GM20000 (cell line): ENCODE results near the gene APH1B.
"Not testable (repeated sequence)": the region's sequence is repeated elsewhere in the genome, so short reads cannot be mapped to it uniquely, and the experiment has no call there.

Experiments
- DNase-seq: peaks from one replicate; pipeline ENCODE4 v3.0.0; 2012; ENCODE audit warnings: low spot score
- CTCF ChIP-seq: IDR thresholded peaks from 2 replicates; pipeline ENCODE4 v1.5.1; 2012; ENCODE audit warnings: mild to moderate bottlenecking, control low read depth; ENCODE audit errors: extremely low read depth, missing control alignments

The APH1B gene

GRCh38 chr15:63310646-63311045, 33.2 kb downstream of the APH1B start:
- no peak for DNase-seq
- TF ChIP-seq CTCF, result no peak

- no peak for TF ChIP-seq CTCF
- DNase-seq, result no peak
These were observed 34.9 kb downstream of the APH1B start for GRCh38 chr15:63312286-63312685.

- no peak for TF ChIP-seq CTCF
- DNase-seq, result no peak
These were observed 36.4 kb downstream of the APH1B start for GRCh38 chr15:63313825-63314224.

GRCh38 chr15:63314409-63314808, 37.0 kb downstream of the APH1B start:
- TF ChIP-seq CTCF, result no peak
- DNase-seq, result no peak

GRCh38 chr15:63318344-63318743, 40.9 kb downstream of the APH1B start:
- no peak for DNase-seq
- no peak for TF ChIP-seq CTCF

GRCh38 chr15:63319065-63319464, 41.7 kb downstream of the APH1B start:
- no peak for TF ChIP-seq CTCF
- no peak for DNase-seq

GRCh38 chr15:63320446-63320845, 43.0 kb downstream of the APH1B start:
- not testable (repeated sequence) for DNase-seq

- DNase-seq, result not testable (repeated sequence)
These were observed 43.6 kb downstream of the APH1B start for GRCh38 chr15:63320981-63321380.

GRCh38 chr15:63321462-63321861, 44.1 kb downstream of the APH1B start:
- DNase-seq, result no peak
- no peak for TF ChIP-seq CTCF
